GM18526 (cell line): ENCODE results near the gene SHQ1.

Experiments
- POLR2A ChIP-seq: IDR thresholded peaks from 3 replicates; pipeline ENCODE4 v1.6.1; 2011; ENCODE audit not compliant: insufficient read length; ENCODE audit errors: extremely low read depth

SHQ1 gene

GRCh38 chr3:72887343-72887704, 39.1 kb upstream of the SHQ1 start:
- TF ChIP-seq POLR2A, result no peak

GRCh38 chr3:72872183-72872582, 23.9 kb upstream of the SHQ1 start:
- TF ChIP-seq POLR2A, result no peak

- no peak for TF ChIP-seq POLR2A
These were observed 14.3 kb upstream of the SHQ1 start for GRCh38 chr3:72862314-72863090.

GRCh38 chr3:72860846-72861245, 12.6 kb upstream of the SHQ1 start:
- no peak for TF ChIP-seq POLR2A

GRCh38 chr3:72860053-72860452, 11.8 kb upstream of the SHQ1 start:
- TF ChIP-seq POLR2A, result no peak

- no peak for TF ChIP-seq POLR2A
These were observed 6.8 kb upstream of the SHQ1 start for GRCh38 chr3:72855001-72855400.

- TF ChIP-seq POLR2A, result no peak
These were observed 447 bp upstream of the SHQ1 start for GRCh38 chr3:72848703-72849081.

- TF ChIP-seq POLR2A, result no peak
These were observed 963 bp downstream of the SHQ1 start for GRCh38 chr3:72847282-72847681.

GRCh38 chr3:72846166-72846565, 2.1 kb downstream of the SHQ1 start:
- no peak for TF ChIP-seq POLR2A

GRCh38 chr3:72844436-72844993, 3.7 kb downstream of the SHQ1 start:
- no peak for TF ChIP-seq POLR2A

GRCh38 chr3:72839057-72839456, 9.2 kb downstream of the SHQ1 start:
- no peak for TF ChIP-seq POLR2A

- TF ChIP-seq POLR2A, result no peak
These were observed 11.3 kb downstream of the SHQ1 start for GRCh38 chr3:72836923-72837322.

GRCh38 chr3:72836416-72836815, 11.8 kb downstream of the SHQ1 start:
- TF ChIP-seq POLR2A, result no peak

- TF ChIP-seq POLR2A, result no peak
These were observed 17.6 kb downstream of the SHQ1 start for GRCh38 chr3:72830452-72831223.

- TF ChIP-seq POLR2A, result no peak
These were observed 18.5 kb downstream of the SHQ1 start for GRCh38 chr3:72829701-72830100.

- TF ChIP-seq POLR2A, result no peak
These were observed 27.0 kb downstream of the SHQ1 start for GRCh38 chr3:72821161-72821781.

GRCh38 chr3:72820415-72820814, 27.8 kb downstream of the SHQ1 start:
- TF ChIP-seq POLR2A, result no peak

GRCh38 chr3:72818905-72819304, 29.3 kb downstream of the SHQ1 start:
- no peak for TF ChIP-seq POLR2A
